Ovary (tissue), 3 donors: ENCODE data around the gene LILRA1.

Source experiments
- CTCF ChIP-seq, 3 donors: fragments of 450-650 bp in 2 of 3; fragments of 200-600 bp in 1 of 3; IDR thresholded peaks; one replicate each; pipeline versions ENCODE4 v1.5.1 to v1.8.0; 2016 to 2022; ENCODE audit warnings: antibody characterized with exemption in 3 of 3, mild to moderate bottlenecking in 1 of 3
- EP300 ChIP-seq: sonication (generic); formaldehyde crosslinking; IDR thresholded peaks from one replicate; pipeline ENCODE4 v1.6.1; 2017; ENCODE audit warnings: antibody characterized with exemption
- donor health status: DM: no; HTN: no; CAD: no.

GRCh38 chr19:54570316-54570715, 23.1 kb upstream of the LILRA1 start:
- TF ChIP-seq CTCF (IDR thresholded peaks at IDR 0.05) (no peak), EP300 (no peak)
